TTC549 (cell line): ENCODE results near the gene TLE2.

Experiments used
- FAIRE-seq: peaks from 2 replicates; lab custom pipeline; 2012; peaks lifted over from hg19 to GRCh38; lab: Jason Lieb, UNC

TLE2 gene

GRCh38 chr19:3029065-3029923 lies at the start of gene TLE2:
TLE2 (minus strand) TSS chr19:3029280; CDS start chr19:3028904, 376 bp downstream.
- no peak for FAIRE-seq

- no peak for FAIRE-seq
Observed at GRCh38 chr19:3075605-3076431, 46.7 kb upstream of the TLE2 start.

- no peak for FAIRE-seq
Observed at GRCh38 chr19:3073931-3074595, 45.0 kb upstream of the TLE2 start.

GRCh38 chr19:3073159-3073563 lies 44.1 kb upstream of the TLE2 start:
- no peak for FAIRE-seq

DNA sequence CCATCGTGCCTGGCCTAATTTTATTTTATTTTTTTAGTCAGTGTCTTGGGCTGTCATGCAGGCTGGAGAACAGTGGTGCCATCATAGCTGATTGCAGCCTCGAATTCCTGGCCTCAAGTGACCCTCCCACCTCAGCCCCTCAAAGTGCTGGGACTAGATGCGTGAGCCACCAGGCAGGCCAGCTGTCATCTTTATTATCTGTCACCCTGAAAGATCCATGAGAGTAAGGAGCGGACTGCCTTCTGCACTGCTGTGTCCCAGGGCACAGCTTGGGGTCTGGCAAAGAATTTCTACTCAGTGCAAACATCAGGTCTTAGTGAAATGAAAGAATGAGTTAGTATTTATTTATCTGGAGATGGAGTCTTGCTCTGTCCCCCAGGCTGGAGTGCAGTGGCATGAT lies 42.7 kb upstream of the TLE2 start:
- FAIRE-seq: no peak

DNA sequence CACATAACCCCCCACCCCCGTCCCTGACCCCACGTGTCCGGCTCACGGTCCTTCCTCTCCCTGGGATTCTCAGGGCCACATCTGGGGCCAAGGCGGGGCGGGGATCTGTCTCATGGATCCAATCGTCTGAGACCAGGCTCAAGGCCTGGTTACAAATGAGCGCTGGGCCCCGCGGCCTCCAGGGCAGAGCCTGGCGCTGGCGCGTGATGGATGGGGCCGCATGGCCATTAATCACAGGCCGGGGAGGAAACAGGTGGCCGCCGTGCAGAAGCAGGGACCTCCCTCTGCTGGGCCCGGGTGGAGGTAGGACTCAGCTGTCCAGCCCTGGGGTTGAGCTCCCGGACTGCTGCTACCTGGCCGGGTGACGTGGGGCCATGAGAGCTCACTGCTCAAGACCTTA lies 39.0 kb upstream of the TLE2 start:
- FAIRE-seq: no peak

GRCh38 chr19:3067563-3067962 lies 38.5 kb upstream of the TLE2 start:
- FAIRE-seq: no peak

- no peak for FAIRE-seq
Observed at GRCh38 chr19:3066482-3067049, 37.5 kb upstream of the TLE2 start.

GRCh38 chr19:3065675-3066357 lies 36.7 kb upstream of the TLE2 start:
- no peak for FAIRE-seq

DNA sequence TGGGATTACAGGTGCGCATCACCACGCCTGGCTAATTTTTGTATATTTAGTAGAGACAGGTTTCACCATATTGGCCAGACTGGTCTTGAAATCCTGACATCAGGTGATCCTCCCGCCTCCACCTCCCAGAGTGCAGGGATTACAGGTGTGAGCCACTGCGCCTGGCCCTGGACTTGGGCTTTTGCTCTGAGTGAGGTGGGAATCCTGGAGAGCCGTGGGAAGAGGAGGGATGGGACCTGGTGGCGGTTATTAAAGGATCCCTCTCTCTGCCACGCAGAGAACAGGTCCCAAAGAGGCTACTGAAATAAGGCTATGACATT lies 34.9 kb upstream of the TLE2 start:
- no peak for FAIRE-seq

- no peak for FAIRE-seq
Observed at GRCh38 chr19:3062165-3063105, 33.4 kb upstream of the TLE2 start, which contains the start of gene TLE5. TLE5 (minus strand) TSS chr19:3062495; CDS start chr19:3062200, 295 bp downstream.

GRCh38 chr19:3061182-3062161 lies 32.4 kb upstream of the TLE2 start:
- no peak for FAIRE-seq

- no peak for FAIRE-seq
Observed at GRCh38 chr19:3060857-3061181, 31.7 kb upstream of the TLE2 start.

DNA sequence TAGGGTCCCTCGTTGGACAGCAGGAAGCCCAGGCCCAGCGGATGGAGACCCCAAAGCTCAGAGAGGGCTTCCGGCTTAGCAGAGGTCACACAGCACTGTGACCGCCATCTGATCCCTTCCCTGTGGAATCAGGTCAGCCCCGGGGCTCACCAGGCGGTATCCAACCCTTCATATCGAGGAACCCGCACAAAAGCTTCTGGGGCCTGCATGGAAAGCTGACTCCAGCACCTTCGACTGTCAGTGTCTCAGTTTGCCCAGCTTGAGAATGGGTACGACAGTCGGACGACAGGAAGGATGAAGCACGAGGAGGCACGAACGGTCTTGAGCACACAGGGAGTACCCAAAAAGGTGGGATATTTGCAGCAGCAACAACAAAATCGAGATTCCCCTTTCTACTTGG lies 30.6 kb upstream of the TLE2 start:
- no peak for FAIRE-seq

GRCh38 chr19:3058821-3059314 lies 29.8 kb upstream of the TLE2 start:
- FAIRE-seq: no peak

- no peak for FAIRE-seq
Observed at GRCh38 chr19:3058009-3058820, 29.1 kb upstream of the TLE2 start.

GRCh38 chr19:3057275-3057714 lies 28.2 kb upstream of the TLE2 start:
- FAIRE-seq: no peak

DNA sequence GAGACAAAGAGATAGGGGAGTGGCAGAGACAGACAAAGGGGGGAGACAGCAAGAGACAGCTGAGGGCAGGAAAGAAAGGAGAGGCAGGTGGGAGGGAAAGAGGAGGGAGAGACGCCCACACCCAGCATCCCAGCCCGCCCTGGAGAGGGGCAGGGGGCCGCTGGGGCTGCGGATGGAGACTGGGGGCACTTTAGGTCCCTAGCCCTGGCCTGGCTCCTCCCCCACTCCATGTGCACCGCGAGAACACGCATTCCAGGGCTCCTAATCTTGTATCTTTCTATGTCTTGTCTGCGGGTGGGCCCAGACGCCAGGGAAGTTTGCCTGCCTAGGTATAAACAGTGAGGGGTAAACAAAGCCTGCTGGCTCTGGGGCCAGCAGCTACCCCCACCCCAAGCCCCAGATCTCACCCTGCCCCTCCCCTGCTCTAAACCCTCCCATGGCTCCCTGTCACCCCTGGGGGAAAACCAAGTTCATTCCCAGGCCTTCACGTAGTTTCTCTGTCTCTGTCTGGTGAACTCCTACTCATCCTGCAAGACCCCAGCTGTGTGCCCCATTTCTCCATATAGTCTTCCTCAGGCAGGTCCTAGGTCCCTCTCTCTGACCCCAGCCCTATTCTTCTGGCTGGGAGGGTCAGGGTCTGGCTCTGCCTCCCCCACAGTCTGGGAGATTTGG lies 27.5 kb upstream of the TLE2 start:
- no peak for FAIRE-seq
